GM06990 (cell line): ENCODE data around the gene TEX2.

Source experiments
- DNase-seq: peaks from one replicate; pipeline ENCODE4 v3.0.0-alpha.2; 2011; ENCODE audit not compliant: insufficient read length; ENCODE audit errors: extremely low read depth
- H3K27me3 ChIP-seq: replicated peaks from 2 replicates; pipeline ENCODE4 v1.6.0; 2011; ENCODE audit warnings: low read length; ENCODE audit not compliant: control insufficient read depth, insufficient read depth
- H3K36me3 ChIP-seq: 2 replicates; pipeline ENCODE4 v1.5.1; 2011; ENCODE audit warnings: low read length; ENCODE audit not compliant: control insufficient read depth, insufficient read depth
- H3K4me3 ChIP-seq: replicated peaks from 2 replicates; pipeline ENCODE4 v1.5.1; 2011; ENCODE audit warnings: low read depth, mild to moderate bottlenecking, control low read depth, low read length
- CTCF ChIP-seq: IDR thresholded peaks from 2 replicates; pipeline ENCODE4 v1.5.1; 2011; ENCODE audit warnings: low read length, control low read depth, mild to moderate bottlenecking, inconsistent platforms; ENCODE audit not compliant: insufficient read depth, poor library complexity, severe bottlenecking

Gene TEX2

GRCh38 chr17:64102627-64103390 lies 160.3 kb downstream of the TEX2 start:
- DNase-seq = no peak
- H3K4me3 ChIP-seq = no peak overlapping the region
- no peak for TF ChIP-seq CTCF
- no peaks in the 10 kb centered on the region; the same call in 1 of the 2 replicates for H3K36me3 ChIP-seq
- H3K27me3 ChIP-seq = no peaks in the 10 kb centered on the region

GRCh38 chr17:64099543-64099942 lies 163.5 kb downstream of the TEX2 start:
- no peak overlapping the region for H3K4me3 ChIP-seq
- DNase-seq = no peak
- no peak for TF ChIP-seq CTCF
- H3K27me3 ChIP-seq = no peaks in the 10 kb centered on the region
- H3K36me3 ChIP-seq = no peaks in the 10 kb centered on the region; the same call in 1 of the 2 replicates
